ENCODE measurements around the gene SGF29. TPM values are rescaled to one million over a fixed set of nuclear protein-coding genes. Genes with fewer than 3 reads are reported as not detected.

Gene SGF29
- polyA plus RNA-seq, 2 of the 4 experiments (the other 2 are of a cell fraction), result 3.3 to 19.3 TPM

DNA sequence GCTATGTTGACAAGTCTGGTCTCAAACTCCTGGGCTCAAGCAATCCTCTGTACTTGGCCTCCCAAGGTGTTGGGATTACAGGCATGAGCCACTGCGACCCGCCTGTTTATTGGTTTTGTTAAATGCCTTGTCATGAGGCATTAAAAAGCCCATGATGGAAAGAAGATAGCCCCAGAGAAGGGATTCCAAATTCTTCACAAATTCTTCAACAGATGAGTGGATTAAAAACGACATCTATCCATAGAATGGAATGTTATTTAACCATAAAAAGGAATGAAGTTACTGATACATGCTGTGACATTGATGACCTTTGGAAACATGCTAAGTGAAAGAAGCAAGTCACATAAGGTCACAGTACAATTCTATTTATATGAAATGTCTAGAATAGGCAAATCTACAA, 4.7 kb downstream of the SGF29 start (continued):
- TF ChIP-seq, protein P1, sequence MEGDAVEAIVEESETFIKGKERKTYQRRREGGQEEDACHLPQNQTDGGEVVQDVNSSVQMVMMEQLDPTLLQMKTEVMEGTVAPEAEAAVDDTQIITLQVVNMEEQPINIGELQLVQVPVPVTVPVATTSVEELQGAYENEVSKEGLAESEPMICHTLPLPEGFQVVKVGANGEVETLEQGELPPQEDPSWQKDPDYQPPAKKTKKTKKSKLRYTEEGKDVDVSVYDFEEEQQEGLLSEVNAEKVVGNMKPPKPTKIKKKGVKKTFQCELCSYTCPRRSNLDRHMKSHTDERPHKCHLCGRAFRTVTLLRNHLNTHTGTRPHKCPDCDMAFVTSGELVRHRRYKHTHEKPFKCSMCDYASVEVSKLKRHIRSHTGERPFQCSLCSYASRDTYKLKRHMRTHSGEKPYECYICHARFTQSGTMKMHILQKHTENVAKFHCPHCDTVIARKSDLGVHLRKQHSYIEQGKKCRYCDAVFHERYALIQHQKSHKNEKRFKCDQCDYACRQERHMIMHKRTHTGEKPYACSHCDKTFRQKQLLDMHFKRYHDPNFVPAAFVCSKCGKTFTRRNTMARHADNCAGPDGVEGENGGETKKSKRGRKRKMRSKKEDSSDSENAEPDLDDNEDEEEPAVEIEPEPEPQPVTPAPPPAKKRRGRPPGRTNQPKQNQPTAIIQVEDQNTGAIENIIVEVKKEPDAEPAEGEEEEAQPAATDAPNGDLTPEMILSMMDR (IDR thresholded peaks at IDR 0.05), result no peak

DNA sequence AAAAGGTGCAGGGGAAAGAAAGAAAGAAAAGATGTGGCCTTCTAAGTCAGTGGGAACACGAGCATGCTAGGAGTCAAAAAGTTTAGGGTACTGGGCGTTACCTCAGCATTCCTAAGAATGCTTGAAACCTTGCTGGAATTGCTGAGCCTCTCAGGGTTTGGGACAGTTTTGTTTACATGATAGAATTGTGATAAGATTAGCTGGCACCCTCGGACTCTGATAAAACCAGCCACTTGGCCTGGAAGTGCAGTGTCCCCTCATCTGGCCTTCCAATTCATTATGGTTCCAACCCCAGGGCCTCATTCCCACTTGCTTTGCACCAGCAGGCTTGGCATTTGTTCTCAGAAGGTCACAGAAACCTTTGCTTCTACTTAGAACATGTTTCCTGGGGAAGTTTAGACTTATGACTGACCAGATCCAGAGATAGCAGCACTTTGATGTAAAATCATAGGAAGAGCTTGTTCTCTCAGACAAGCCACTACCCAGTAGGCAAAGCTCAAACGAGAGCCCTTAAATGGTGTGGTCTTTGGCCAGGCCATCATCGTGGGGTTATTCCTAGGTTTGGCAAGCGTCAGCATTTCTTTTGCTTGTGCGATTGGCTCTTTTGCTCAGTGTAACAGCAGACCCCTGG, 8.0 kb downstream of the SGF29 start:
- DNase-seq (ENCODE audit: low read depth in 1 of 2, low spot score in 1 of 2), result no peak
- Histone ChIP-seq H3K4me3 (no peak overlapping the region), H3K4me2 (no peak overlapping the region), H3K4me1 (0 out of 3 replicates have a peak, but pooled peaks cover 3% of the 10 kb centered on the region), H3K9me3 (0 out of 3 replicates have a peak, but pooled peaks cover 3% of the 10 kb centered on the region), H3K27ac (no peak overlapping the region)
- TF ChIP-seq MYC (IDR thresholded peaks at IDR 0.05; ENCODE audit: borderline replicate concordance, low read length), result no peak
- no peak for TF ChIP-seq BCL3 (IDR thresholded peaks at IDR 0.05)
- TF ChIP-seq, protein P2, sequence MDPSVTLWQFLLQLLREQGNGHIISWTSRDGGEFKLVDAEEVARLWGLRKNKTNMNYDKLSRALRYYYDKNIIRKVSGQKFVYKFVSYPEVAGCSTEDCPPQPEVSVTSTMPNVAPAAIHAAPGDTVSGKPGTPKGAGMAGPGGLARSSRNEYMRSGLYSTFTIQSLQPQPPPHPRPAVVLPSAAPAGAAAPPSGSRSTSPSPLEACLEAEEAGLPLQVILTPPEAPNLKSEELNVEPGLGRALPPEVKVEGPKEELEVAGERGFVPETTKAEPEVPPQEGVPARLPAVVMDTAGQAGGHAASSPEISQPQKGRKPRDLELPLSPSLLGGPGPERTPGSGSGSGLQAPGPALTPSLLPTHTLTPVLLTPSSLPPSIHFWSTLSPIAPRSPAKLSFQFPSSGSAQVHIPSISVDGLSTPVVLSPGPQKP (IDR thresholded peaks at IDR 0.05; ENCODE audit: low read depth, low read length), result no peak
- no peak for TF ChIP-seq FOXS1 (CRISPR knock-in tag; IDR thresholded peaks at IDR 0.05)
- TF ChIP-seq ATOH8 (CRISPR knock-in tag; IDR thresholded peaks at IDR 0.05; ENCODE audit: low read depth), result no peak
- no peak for TF ChIP-seq JUNB (IDR thresholded peaks at IDR 0.05)
- TF ChIP-seq POLR2A (IDR thresholded peaks at IDR 0.05; ENCODE audit: low read length), result no peak
- TF ChIP-seq MAZ (IDR thresholded peaks at IDR 0.05; ENCODE audit: borderline replicate concordance, low read depth, low read length), result no peak
- TF ChIP-seq CHD2 (IDR thresholded peaks at IDR 0.05; ENCODE audit: low read length, partially characterized antibody), result no peak
- TF ChIP-seq GATA3 (IDR thresholded peaks at IDR 0.05; ENCODE audit: borderline replicate concordance), result no peak
- TF ChIP-seq ZFP36 (IDR thresholded peaks at IDR 0.05; ENCODE audit: borderline replicate concordance, partially characterized antibody), result no peak
- TF ChIP-seq POLR2AphosphoS2 (conservative IDR thresholded peaks at IDR 0.05; ENCODE audit: low read length), result no peak
- no peak for TF ChIP-seq TP53 (CRISPR knock-in tag; IDR thresholded peaks at IDR 0.05)
- TF ChIP-seq RNF2 (IDR thresholded peaks at IDR 0.05; ENCODE audit: borderline replicate concordance, low read depth), result no peak
- TF ChIP-seq, protein P3, sequence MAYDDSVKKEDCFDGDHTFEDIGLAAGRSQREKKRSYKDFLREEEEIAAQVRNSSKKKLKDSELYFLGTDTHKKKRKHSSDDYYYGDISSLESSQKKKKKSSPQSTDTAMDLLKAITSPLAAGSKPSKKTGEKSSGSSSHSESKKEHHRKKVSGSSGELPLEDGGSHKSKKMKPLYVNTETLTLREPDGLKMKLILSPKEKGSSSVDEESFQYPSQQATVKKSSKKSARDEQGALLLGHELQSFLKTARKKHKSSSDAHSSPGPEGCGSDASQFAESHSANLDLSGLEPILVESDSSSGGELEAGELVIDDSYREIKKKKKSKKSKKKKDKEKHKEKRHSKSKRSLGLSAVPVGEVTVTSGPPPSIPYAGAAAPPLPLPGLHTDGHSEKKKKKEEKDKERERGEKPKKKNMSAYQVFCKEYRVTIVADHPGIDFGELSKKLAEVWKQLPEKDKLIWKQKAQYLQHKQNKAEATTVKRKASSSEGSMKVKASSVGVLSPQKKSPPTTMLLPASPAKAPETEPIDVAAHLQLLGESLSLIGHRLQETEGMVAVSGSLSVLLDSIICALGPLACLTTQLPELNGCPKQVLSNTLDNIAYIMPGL (CRISPR knock-in tag; IDR thresholded peaks at IDR 0.05; ENCODE audit: borderline replicate concordance), result no peak
- no peak for TF ChIP-seq SREBF2 (IDR thresholded peaks at IDR 0.05)
- no peak for TF ChIP-seq JUN (IDR thresholded peaks at IDR 0.05)
- TF ChIP-seq, protein P4, sequence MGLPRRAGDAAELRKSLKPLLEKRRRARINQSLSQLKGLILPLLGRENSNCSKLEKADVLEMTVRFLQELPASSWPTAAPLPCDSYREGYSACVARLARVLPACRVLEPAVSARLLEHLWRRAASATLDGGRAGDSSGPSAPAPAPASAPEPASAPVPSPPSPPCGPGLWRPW (IDR thresholded peaks at IDR 0.05), result no peak
- TF ChIP-seq, protein P1 (IDR thresholded peaks at IDR 0.05), result no peak
- no peak; a peak in 2 of 6 replicates for ATAC-seq
- FAIRE-seq, result no peak
- 78% methylated on average over 7 of the region's 7 CpGs for WGBS (ENCODE audit: missing lambda C conversion rate)
- ChIA-PET CTCF (no interaction called here), POLR2A (no interaction called here)

Data from A549 (cell line).